ENCODE measurements around the gene GRM7.

DNA sequence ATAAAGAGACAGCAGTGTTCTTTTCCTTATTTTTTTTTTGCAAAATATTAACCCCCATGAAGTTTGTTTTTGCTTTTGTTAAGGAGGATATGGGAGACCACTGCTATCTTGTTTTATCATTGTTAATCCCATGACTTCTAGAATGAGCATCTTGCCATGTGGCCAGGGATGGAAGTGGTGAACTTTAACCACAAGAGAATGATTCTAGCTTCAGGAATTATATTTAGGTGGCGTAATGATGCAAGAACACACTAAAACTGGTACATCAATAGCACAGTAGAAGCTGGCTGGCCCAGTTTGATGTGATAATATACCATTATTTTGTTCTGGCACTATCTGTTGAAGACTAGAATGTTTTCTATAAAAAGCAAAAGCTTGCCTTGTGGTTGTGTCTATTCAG lies 720.9 kb downstream of the GRM7 start:
- TF ChIP-seq, protein P1, sequence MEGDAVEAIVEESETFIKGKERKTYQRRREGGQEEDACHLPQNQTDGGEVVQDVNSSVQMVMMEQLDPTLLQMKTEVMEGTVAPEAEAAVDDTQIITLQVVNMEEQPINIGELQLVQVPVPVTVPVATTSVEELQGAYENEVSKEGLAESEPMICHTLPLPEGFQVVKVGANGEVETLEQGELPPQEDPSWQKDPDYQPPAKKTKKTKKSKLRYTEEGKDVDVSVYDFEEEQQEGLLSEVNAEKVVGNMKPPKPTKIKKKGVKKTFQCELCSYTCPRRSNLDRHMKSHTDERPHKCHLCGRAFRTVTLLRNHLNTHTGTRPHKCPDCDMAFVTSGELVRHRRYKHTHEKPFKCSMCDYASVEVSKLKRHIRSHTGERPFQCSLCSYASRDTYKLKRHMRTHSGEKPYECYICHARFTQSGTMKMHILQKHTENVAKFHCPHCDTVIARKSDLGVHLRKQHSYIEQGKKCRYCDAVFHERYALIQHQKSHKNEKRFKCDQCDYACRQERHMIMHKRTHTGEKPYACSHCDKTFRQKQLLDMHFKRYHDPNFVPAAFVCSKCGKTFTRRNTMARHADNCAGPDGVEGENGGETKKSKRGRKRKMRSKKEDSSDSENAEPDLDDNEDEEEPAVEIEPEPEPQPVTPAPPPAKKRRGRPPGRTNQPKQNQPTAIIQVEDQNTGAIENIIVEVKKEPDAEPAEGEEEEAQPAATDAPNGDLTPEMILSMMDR (IDR thresholded peaks at IDR 0.05; ENCODE audit: insufficient read depth, low read length) = no peak
- no peak for TF ChIP-seq POLR2AphosphoS5 (IDR thresholded peaks at IDR 0.05; ENCODE audit: low read depth)

All from HL-60 (cell line).